ENCODE measurements around the gene DUOXA1.
"Not testable (repeated sequence)": the region's sequence is repeated elsewhere in the genome, so short reads cannot be mapped to it uniquely, and the experiment has no call there.

Gene DUOXA1

GRCh38 chr15:45083223-45083622, 46.5 kb downstream of the DUOXA1 start:
- DNase-seq (ENCODE audit: low read depth, low spot score), result no peak
- H3K9me3 ChIP-seq (ENCODE audit: insufficient read depth, low read length), result no peaks in the 10 kb centered on the region
- H3K27me3 ChIP-seq (ENCODE audit: insufficient read depth, insufficient read length), result no peaks in the 10 kb centered on the region
- TF ChIP-seq ZNF274 (IDR thresholded peaks at IDR 0.05; ENCODE audit: low read depth, low read length) (no peak), YY1 (IDR thresholded peaks at IDR 0.05; ENCODE audit: insufficient read depth, insufficient read length) (no peak), SUZ12 (IDR thresholded peaks at IDR 0.05; ENCODE audit: extremely low read depth, insufficient read depth, insufficient read length) (no peak)
- H3K36me3 ChIP-seq (ENCODE audit: insufficient read depth, insufficient read length, low read length), result no peaks in the 10 kb centered on the region
- H3K4me3 ChIP-seq (ENCODE audit: insufficient read length, low read depth), result no peak overlapping the region
- H3K9ac ChIP-seq (ENCODE audit: insufficient read length, low read depth), result no peak overlapping the region
- no peaks in the 10 kb centered on the region for H3K4me1 ChIP-seq (ENCODE audit: insufficient read depth, insufficient read length)

GRCh38 chr15:45082412-45082811, 47.3 kb downstream of the DUOXA1 start:
- DNase-seq (ENCODE audit: low read depth, low spot score), result not testable (repeated sequence)

GRCh38 chr15:45080593-45080992, 49.1 kb downstream of the DUOXA1 start:
- not testable (repeated sequence) for H3K27me3 ChIP-seq (ENCODE audit: insufficient read depth, insufficient read length); H3K9ac ChIP-seq (ENCODE audit: insufficient read length, low read depth); DNase-seq (ENCODE audit: low read depth, low spot score); H3K4me3 ChIP-seq (ENCODE audit: insufficient read length, low read depth); H3K4me1 ChIP-seq (ENCODE audit: insufficient read depth, insufficient read length); H3K9me3 ChIP-seq (ENCODE audit: insufficient read depth, low read length); H3K36me3 ChIP-seq (ENCODE audit: insufficient read depth, insufficient read length, low read length)

More at GRCh38 chr15:45082412-45082811, 47.3 kb downstream of the DUOXA1 start:
- H3K36me3 ChIP-seq (ENCODE audit: insufficient read depth, insufficient read length, low read length); H3K4me3 ChIP-seq (ENCODE audit: insufficient read length, low read depth); H3K4me1 ChIP-seq (ENCODE audit: insufficient read depth, insufficient read length); H3K27me3 ChIP-seq (ENCODE audit: insufficient read depth, insufficient read length); H3K9ac ChIP-seq (ENCODE audit: insufficient read length, low read depth); H3K9me3 ChIP-seq (ENCODE audit: insufficient read depth, low read length): not testable (repeated sequence)

- H3K4me3 ChIP-seq (ENCODE audit: insufficient read length, low read depth); H3K27me3 ChIP-seq (ENCODE audit: insufficient read depth, insufficient read length); H3K36me3 ChIP-seq (ENCODE audit: insufficient read depth, insufficient read length, low read length); H3K9me3 ChIP-seq (ENCODE audit: insufficient read depth, low read length); DNase-seq (ENCODE audit: low read depth, low spot score); H3K9ac ChIP-seq (ENCODE audit: insufficient read length, low read depth); H3K4me1 ChIP-seq (ENCODE audit: insufficient read depth, insufficient read length): not testable (repeated sequence)
These were observed 49.9 kb downstream of the DUOXA1 start for GRCh38 chr15:45079628-45080246.

- not testable (repeated sequence) for H3K4me1 ChIP-seq (ENCODE audit: insufficient read depth, insufficient read length); H3K9ac ChIP-seq (ENCODE audit: insufficient read length, low read depth); H3K9me3 ChIP-seq (ENCODE audit: insufficient read depth, low read length); DNase-seq (ENCODE audit: low read depth, low spot score); H3K36me3 ChIP-seq (ENCODE audit: insufficient read depth, insufficient read length, low read length); H3K27me3 ChIP-seq (ENCODE audit: insufficient read depth, insufficient read length); H3K4me3 ChIP-seq (ENCODE audit: insufficient read length, low read depth)
These were observed 50.5 kb downstream of the DUOXA1 start for GRCh38 chr15:45079201-45079600.

- not testable (repeated sequence) for H3K4me1 ChIP-seq (ENCODE audit: insufficient read depth, insufficient read length); DNase-seq (ENCODE audit: low read depth, low spot score); H3K9me3 ChIP-seq (ENCODE audit: insufficient read depth, low read length); H3K27me3 ChIP-seq (ENCODE audit: insufficient read depth, insufficient read length); H3K36me3 ChIP-seq (ENCODE audit: insufficient read depth, insufficient read length, low read length); H3K4me3 ChIP-seq (ENCODE audit: insufficient read length, low read depth); H3K9ac ChIP-seq (ENCODE audit: insufficient read length, low read depth)
These were observed 52.3 kb downstream of the DUOXA1 start for GRCh38 chr15:45077391-45077790.

GRCh38 chr15:45075440-45076320, 54.0 kb downstream of the DUOXA1 start:
- not testable (repeated sequence) for DNase-seq (ENCODE audit: low read depth, low spot score); H3K9ac ChIP-seq (ENCODE audit: insufficient read length, low read depth); H3K36me3 ChIP-seq (ENCODE audit: insufficient read depth, insufficient read length, low read length); H3K4me1 ChIP-seq (ENCODE audit: insufficient read depth, insufficient read length); H3K9me3 ChIP-seq (ENCODE audit: insufficient read depth, low read length); H3K4me3 ChIP-seq (ENCODE audit: insufficient read length, low read depth); H3K27me3 ChIP-seq (ENCODE audit: insufficient read depth, insufficient read length)

GRCh38 chr15:45073602-45074001, 56.1 kb downstream of the DUOXA1 start:
- not testable (repeated sequence) for H3K4me3 ChIP-seq (ENCODE audit: insufficient read length, low read depth); H3K4me1 ChIP-seq (ENCODE audit: insufficient read depth, insufficient read length); H3K9me3 ChIP-seq (ENCODE audit: insufficient read depth, low read length); H3K27me3 ChIP-seq (ENCODE audit: insufficient read depth, insufficient read length); H3K36me3 ChIP-seq (ENCODE audit: insufficient read depth, insufficient read length, low read length); DNase-seq (ENCODE audit: low read depth, low spot score); H3K9ac ChIP-seq (ENCODE audit: insufficient read length, low read depth)

GRCh38 chr15:45069942-45070360, 59.7 kb downstream of the DUOXA1 start:
- H3K36me3 ChIP-seq (ENCODE audit: insufficient read depth, insufficient read length, low read length); H3K9ac ChIP-seq (ENCODE audit: insufficient read length, low read depth); H3K27me3 ChIP-seq (ENCODE audit: insufficient read depth, insufficient read length); DNase-seq (ENCODE audit: low read depth, low spot score); H3K4me3 ChIP-seq (ENCODE audit: insufficient read length, low read depth); H3K4me1 ChIP-seq (ENCODE audit: insufficient read depth, insufficient read length); H3K9me3 ChIP-seq (ENCODE audit: insufficient read depth, low read length): not testable (repeated sequence)
